Keratinocyte (primary cell): ENCODE results near the gene SETBP1. TPM values are rescaled to one million over a fixed set of nuclear protein-coding genes. Genes with fewer than 3 reads are reported as not detected.

Experiments used
- DNase-seq: peaks from one replicate; pipeline ENCODE4 v3.0.0-alpha.2; 2011; ENCODE audit warnings: low read depth, missing footprints, low spot score
- FAIRE-seq: peaks from 2 replicates; lab custom pipeline; 2011; peaks lifted over from hg19 to GRCh38; lab: Jason Lieb, UNC
- H2AFZ ChIP-seq: 2 replicates; pipeline ENCODE4 v1.6.0; 2012; ENCODE audit warnings: low read length, control low read depth, inconsistent platforms; ENCODE audit not compliant: control insufficient read depth
- H3K27ac ChIP-seq: 2 replicates; pipeline ENCODE4 v1.5.1; 2011; ENCODE audit warnings: low read length; ENCODE audit not compliant: control insufficient read depth, insufficient read depth
- H3K27me3 ChIP-seq: 3 replicates; pipeline ENCODE4 v1.6.0; 2011; ENCODE audit warnings: low read length; ENCODE audit not compliant: control insufficient read depth, insufficient read depth; ENCODE audit errors: extremely low read depth
- H3K36me3 ChIP-seq, 2 experiments: 2 replicates in 1 of 2; 3 replicates in 1 of 2; pipeline ENCODE4 v1.5.1; 2011; ENCODE audit warnings: low read length in 2 of 2, mild to moderate bottlenecking in 1 of 2; ENCODE audit not compliant: control insufficient read depth in 2 of 2, insufficient read depth in 2 of 2; ENCODE audit errors: extremely low read depth in 1 of 2
- H3K4me1 ChIP-seq: 3 replicates; pipeline ENCODE4 v1.5.1; 2011; ENCODE audit warnings: low read length; ENCODE audit not compliant: control insufficient read depth, insufficient read depth; ENCODE audit errors: extremely low read depth
- H3K4me2 ChIP-seq: 3 replicates; pipeline ENCODE4 v1.6.0; 2011; ENCODE audit warnings: low read depth, low read length; ENCODE audit not compliant: control insufficient read depth, insufficient read depth; ENCODE audit errors: extremely low read depth
- H3K4me3 ChIP-seq, 3 experiments: fragments of 200-600 bp in 1 of 3; sonication (generic) in 1 of 3; 2 replicates in 2 of 3; 3 replicates in 1 of 3; pipeline ENCODE4 v1.5.1; 2011 to 2016; ENCODE audit warnings: low read length in 3 of 3, mild to moderate bottlenecking in 3 of 3, control low read depth in 2 of 3, inconsistent platforms in 1 of 3, low read depth in 1 of 3, mixed read lengths in 1 of 3, mixed run types in 1 of 3, moderate library complexity in 1 of 3; ENCODE audit not compliant: control insufficient read depth in 2 of 3, insufficient read depth in 2 of 3; ENCODE audit errors: extremely low read depth in 1 of 3
- H3K79me2 ChIP-seq: 2 replicates; pipeline ENCODE4 v1.6.0; 2012; ENCODE audit warnings: low read length; ENCODE audit not compliant: control insufficient read depth, insufficient read depth
- H3K9ac ChIP-seq: 3 replicates; pipeline ENCODE4 v1.6.0; 2011; ENCODE audit warnings: low read length; ENCODE audit not compliant: control insufficient read depth, insufficient read depth; ENCODE audit errors: extremely low read depth
- H3K9me1 ChIP-seq: 3 replicates; pipeline ENCODE4 v1.6.0; 2011; ENCODE audit warnings: low read length; ENCODE audit not compliant: control insufficient read depth, insufficient read depth; ENCODE audit errors: extremely low read depth
- H3K9me3 ChIP-seq: 2 replicates; pipeline ENCODE4 v1.5.1; 2012; ENCODE audit warnings: low read depth, low read length; ENCODE audit not compliant: control insufficient read depth
- H4K20me1 ChIP-seq: 3 replicates; pipeline ENCODE4 v1.6.0; 2011; ENCODE audit warnings: low read length; ENCODE audit not compliant: control insufficient read depth, insufficient read depth; ENCODE audit errors: extremely low read depth
- CTCF ChIP-seq, 3 experiments: IDR thresholded peaks in 1 of 3; conservative IDR thresholded peaks in 1 of 3; optimal IDR thresholded peaks in 1 of 3; 2 replicates in 2 of 3; 3 replicates in 1 of 3; pipeline versions ENCODE3 to v1.5.1; 2011; ENCODE audit warnings: low read length in 3 of 3, mild to moderate bottlenecking in 3 of 3, moderate library complexity in 2 of 3, control low read depth in 1 of 3, inconsistent platforms in 1 of 3; ENCODE audit not compliant: insufficient read depth in 2 of 3; ENCODE audit errors: extremely low read depth in 1 of 3
- EZH2 ChIP-seq: IDR thresholded peaks from one replicate; pipeline ENCODE4 v1.6.1; 2012; ENCODE audit warnings: inconsistent platforms, mild to moderate bottlenecking, low read length, moderate library complexity
- dilution Hi-C: fragments of 300-500 bp; cut with MboI; formaldehyde crosslinking; loops from one replicate; pipeline ENCODE4 v1.7.0; 2020; ENCODE audit warnings: low sequenced_read_pairs; ENCODE audit not compliant: extremely low pct_ligation_motif_present
- polyA plus RNA-seq, 5 experiments: library from polyadenylated mRNA; depleted of rRNA in 3 of 5; stranded (reverse) in 3 of 5; stranded (forward) in 1 of 5; unstranded in 1 of 5; fragments of >200 nt; gene quantifications; 1 replicate in 1 of 5; 2 replicates in 3 of 5; 3 replicates in 1 of 5; pipeline versions ENCODE4 v1.2.1 to v1.2.3, GENCODE V29; 2011 to 2012; ENCODE audit warnings: missing spikeins in 2 of 5, low read depth in 1 of 5, low replicate concordance in 1 of 5

Gene SETBP1
- polyA plus RNA-seq, 1 donor (not counting 4 experiments of a cell fraction or from before 2014, with no cell fraction given) = 3.3 TPM

- Histone ChIP-seq H3K4me3 (no peak overlapping the region), H4K20me1 (no peaks in the 10 kb centered on the region), H3K9me3 (no peaks in the 10 kb centered on the region), H3K79me2 (no peaks in the 10 kb centered on the region), H3K27me3 (no peaks in the 10 kb centered on the region), H3K9ac (no peak overlapping the region), H3K36me3 (peaks cover 0 to 2% of the 10 kb centered on the region in 2 experiments), H3K4me2 (no peak overlapping the region), H2AFZ (no peak overlapping the region), H3K4me1 (peaks cover 21% of the 10 kb centered on the region), H3K9me1 (no peaks in the 10 kb centered on the region), H3K27ac (no peak overlapping the region)
- TF ChIP-seq CTCF (optimal IDR thresholded peaks at IDR 0.05 in 1 of 3, IDR thresholded peaks at IDR 0.05 in 1 of 3, conservative IDR thresholded peaks at IDR 0.05 in 1 of 3; ENCODE audit: extremely low read depth in 1 of 3, insufficient read depth in 2 of 3, low read length in 3 of 3) (no peak), EZH2 (no peak)
- FAIRE-seq (no peak), DNase-seq (no peak)
- dilution Hi-C loops = no loop called here
Observed at GRCh38 chr18:44846450-44846849, 165.8 kb downstream of the SETBP1 start.

GRCh38 chr18:44848644-44849335 is 168.1 kb downstream of the SETBP1 start:
- Histone ChIP-seq H3K4me1 (peaks cover 9% of the 10 kb centered on the region), H2AFZ (no peak overlapping the region), H3K9me3 (no peaks in the 10 kb centered on the region), H3K9ac (no peak overlapping the region), H3K36me3 (peaks cover 0 to 2% of the 10 kb centered on the region in 2 experiments), H3K4me3 (no peak overlapping the region), H4K20me1 (no peaks in the 10 kb centered on the region), H3K9me1 (no peaks in the 10 kb centered on the region), H3K4me2 (no peak overlapping the region), H3K27ac (no peak overlapping the region), H3K79me2 (no peaks in the 10 kb centered on the region), H3K27me3 (no peaks in the 10 kb centered on the region)
- FAIRE-seq (no peak), DNase-seq (no peak)
- TF ChIP-seq EZH2 (no peak), CTCF (optimal IDR thresholded peaks at IDR 0.05 in 1 of 3, IDR thresholded peaks at IDR 0.05 in 1 of 3, conservative IDR thresholded peaks at IDR 0.05 in 1 of 3; ENCODE audit: extremely low read depth in 1 of 3, insufficient read depth in 2 of 3, low read length in 3 of 3) (no peak)
- dilution Hi-C loops = no loop called here
